ENCODE results near the gene SSX3.
"Not testable (repeated sequence)": the region's sequence is repeated elsewhere in the genome, so short reads cannot be mapped to it uniquely, and the experiment has no call there.

Gene SSX3, protein sequence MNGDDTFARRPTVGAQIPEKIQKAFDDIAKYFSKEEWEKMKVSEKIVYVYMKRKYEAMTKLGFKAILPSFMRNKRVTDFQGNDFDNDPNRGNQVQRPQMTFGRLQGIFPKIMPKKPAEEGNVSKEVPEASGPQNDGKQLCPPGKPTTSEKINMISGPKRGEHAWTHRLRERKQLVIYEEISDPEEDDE

GRCh38 chrX:48356315-48357094, at the start of gene SSX3:
Gene SSX3, minus strand, starts transcription at chrX:48356703. Its CDS starts 1,454 bp downstream, at chrX:48355249.
- DNase-seq (ENCODE audit: low read depth in 3 of 3), result not testable (repeated sequence)

GRCh38 chrX:48397825-48398224, 41.3 kb upstream of the SSX3 start:
- not testable (repeated sequence) for DNase-seq (ENCODE audit: low read depth in 3 of 3)

- not testable (repeated sequence) for DNase-seq (ENCODE audit: low read depth in 3 of 3)
Measured at GRCh38 chrX:48396931-48397330, 40.4 kb upstream of the SSX3 start.

DNA sequence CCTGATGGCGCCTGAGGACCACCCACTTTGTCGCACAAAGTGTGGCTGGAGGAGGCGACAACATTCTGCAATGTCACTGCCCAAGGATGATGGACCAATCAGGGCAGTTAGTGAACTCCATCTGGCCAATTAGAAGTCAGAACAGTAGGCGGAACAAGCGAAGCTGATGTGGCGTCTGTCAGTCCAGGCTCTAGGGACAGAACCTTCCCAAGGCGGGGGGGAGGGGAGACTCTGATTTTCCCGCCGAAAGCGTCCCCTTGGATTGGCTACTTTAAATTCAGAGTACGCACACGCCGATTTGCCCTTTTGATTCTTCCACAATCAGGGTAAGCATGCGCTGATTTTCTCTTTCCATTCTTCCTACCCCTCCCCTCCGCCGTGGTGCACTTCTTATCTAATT, 26.7 kb upstream of the SSX3 start, which contains the start of gene SSX4:
TSS of gene SSX4 (plus strand) at position 301 of the 400 bp plus-strand sequence. CDS start 515 bp downstream, outside the sequence.
- DNase-seq (ENCODE audit: low read depth in 3 of 3), result not testable (repeated sequence)

- DNase-seq (ENCODE audit: low read depth in 3 of 3), result not testable (repeated sequence)
Measured at GRCh38 chrX:48370408-48370807, 13.9 kb upstream of the SSX3 start.

DNA sequence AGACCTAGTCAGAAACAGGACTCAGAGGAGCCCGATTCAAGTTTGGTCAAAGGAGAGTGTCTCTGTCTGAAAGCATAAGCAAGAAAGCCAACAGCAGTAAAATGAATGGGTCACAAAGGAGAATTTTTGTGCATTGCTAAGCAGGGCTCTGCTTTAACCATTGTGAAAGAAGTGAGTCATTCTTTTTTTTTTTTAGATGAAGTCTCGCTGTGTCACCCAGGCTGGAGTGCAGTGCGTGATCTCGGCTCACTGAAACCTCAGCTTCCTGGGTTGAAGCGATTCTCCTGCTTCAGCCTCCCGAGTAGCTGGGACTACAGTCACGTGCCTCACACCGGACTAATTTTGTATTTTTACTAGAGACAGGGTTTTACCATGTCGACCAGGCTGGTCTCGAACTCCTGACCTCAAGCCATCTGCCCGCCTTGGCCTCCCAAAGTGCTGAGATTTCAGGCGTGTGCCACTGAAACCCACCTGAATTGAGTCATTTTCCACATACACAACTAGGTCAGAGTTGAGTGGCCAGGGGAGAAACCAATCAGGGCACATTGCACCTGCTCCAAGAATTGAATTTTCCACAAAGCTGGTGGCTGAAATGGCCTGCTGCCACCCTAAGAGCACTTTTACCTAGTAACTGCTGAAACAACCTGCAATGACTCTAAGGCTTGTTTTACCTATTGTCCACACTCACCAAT, 11.4 kb upstream of the SSX3 start:
- not testable (repeated sequence) for DNase-seq (ENCODE audit: low read depth in 3 of 3)

GRCh38 chrX:48359281-48359680, 2.8 kb upstream of the SSX3 start:
- DNase-seq (ENCODE audit: low read depth in 3 of 3), result not testable (repeated sequence)

DNA sequence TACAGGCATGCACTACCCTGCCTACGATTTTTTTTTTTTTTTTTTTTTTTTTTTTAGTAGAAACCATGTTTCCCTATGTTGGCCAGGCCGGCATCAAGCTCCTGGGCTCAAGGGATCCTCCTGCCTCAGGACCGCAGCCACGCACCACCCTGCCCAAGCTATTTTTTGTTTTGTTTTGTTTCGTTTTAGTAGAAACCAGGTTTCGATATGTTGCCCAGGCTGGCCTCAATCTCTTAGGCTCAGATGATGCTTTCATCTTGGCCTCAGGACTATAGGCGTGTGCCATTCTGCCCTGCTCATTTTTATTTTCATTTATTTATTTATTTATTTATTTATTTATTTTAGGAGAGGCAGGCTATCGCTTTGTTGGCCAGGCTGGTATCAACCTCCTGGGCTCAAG, 1.2 kb upstream of the SSX3 start:
- no peak for DNase-seq (ENCODE audit: low read depth in 3 of 3)

- not testable (repeated sequence) for DNase-seq (ENCODE audit: low read depth in 3 of 3)
Measured at GRCh38 chrX:48346059-48346458, 10.4 kb downstream of the SSX3 start.

- DNase-seq (ENCODE audit: low read depth in 3 of 3), result not testable (repeated sequence)
Measured at GRCh38 chrX:48313996-48314395, 42.5 kb downstream of the SSX3 start.

- DNase-seq (ENCODE audit: low read depth in 3 of 3), result no peak
Measured at GRCh38 chrX:48306175-48306574, 50.3 kb downstream of the SSX3 start.

Measured in stimulated activated CD4-positive, alpha-beta T cell treated with anti-CD3 and anti-CD28 coated beads, TNF-alpha, amount 100 ng/mL, for 24 hours (primary cell).